22Rv1 (cell line): ENCODE results near the gene IL17RB.

ENCODE experiments used
- H3K27ac ChIP-seq: fragments of 450-650 bp; 2 replicates; pipeline ENCODE4 v1.5.1; 2017
- ZFX ChIP-seq: fragments of 450-650 bp; IDR thresholded peaks from 2 replicates; pipeline ENCODE4 v1.6.1; 2017; ENCODE audit warnings: antibody characterized with exemption, borderline replicate concordance
- TF ChIP-seq, protein P1 (sequence below): fragments of 450-650 bp; IDR thresholded peaks from 2 replicates; pipeline ENCODE4 v1.5.1; 2017; ENCODE audit warnings: mild to moderate bottlenecking

Gene IL17RB

DNA sequence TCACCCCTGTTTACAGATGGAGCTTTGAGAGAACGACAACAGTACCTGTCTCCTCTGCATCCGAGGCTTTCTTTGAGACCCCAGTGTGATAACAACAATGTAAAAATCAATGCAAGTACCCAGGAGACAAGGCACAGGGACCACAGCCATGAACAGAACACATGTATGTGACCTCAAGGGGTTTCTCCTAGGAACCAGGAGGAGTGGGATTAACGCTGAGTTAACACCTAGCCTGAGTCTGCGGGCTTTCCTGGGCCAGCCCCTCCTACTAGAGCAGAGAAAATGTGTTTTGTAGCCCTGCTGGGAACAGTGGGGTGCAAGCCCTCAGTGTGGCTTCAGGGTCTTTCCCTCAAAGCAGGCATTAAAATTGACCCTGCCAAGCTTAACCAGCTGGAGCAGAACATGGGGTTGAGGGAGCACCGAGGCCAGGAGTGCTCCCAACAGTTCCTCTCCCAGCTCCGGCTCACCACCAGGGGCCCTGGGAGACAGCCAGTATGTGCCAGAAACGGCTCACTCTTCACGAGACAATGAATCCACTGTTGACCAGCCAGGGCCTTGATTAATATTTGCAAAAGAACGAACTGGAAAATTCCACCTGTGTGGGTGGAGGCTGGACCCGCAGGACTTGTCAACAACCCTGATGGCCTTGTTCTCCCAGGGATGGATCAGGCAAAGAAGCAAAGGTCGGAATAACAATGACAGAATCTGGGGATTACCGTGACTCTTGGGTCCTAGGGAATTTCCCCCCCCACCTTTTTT lies 3.8 kb upstream of the IL17RB start:
- no peak for TF ChIP-seq ZFX
- TF ChIP-seq, protein P1, sequence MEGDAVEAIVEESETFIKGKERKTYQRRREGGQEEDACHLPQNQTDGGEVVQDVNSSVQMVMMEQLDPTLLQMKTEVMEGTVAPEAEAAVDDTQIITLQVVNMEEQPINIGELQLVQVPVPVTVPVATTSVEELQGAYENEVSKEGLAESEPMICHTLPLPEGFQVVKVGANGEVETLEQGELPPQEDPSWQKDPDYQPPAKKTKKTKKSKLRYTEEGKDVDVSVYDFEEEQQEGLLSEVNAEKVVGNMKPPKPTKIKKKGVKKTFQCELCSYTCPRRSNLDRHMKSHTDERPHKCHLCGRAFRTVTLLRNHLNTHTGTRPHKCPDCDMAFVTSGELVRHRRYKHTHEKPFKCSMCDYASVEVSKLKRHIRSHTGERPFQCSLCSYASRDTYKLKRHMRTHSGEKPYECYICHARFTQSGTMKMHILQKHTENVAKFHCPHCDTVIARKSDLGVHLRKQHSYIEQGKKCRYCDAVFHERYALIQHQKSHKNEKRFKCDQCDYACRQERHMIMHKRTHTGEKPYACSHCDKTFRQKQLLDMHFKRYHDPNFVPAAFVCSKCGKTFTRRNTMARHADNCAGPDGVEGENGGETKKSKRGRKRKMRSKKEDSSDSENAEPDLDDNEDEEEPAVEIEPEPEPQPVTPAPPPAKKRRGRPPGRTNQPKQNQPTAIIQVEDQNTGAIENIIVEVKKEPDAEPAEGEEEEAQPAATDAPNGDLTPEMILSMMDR = peak; percentile 59

DNA sequence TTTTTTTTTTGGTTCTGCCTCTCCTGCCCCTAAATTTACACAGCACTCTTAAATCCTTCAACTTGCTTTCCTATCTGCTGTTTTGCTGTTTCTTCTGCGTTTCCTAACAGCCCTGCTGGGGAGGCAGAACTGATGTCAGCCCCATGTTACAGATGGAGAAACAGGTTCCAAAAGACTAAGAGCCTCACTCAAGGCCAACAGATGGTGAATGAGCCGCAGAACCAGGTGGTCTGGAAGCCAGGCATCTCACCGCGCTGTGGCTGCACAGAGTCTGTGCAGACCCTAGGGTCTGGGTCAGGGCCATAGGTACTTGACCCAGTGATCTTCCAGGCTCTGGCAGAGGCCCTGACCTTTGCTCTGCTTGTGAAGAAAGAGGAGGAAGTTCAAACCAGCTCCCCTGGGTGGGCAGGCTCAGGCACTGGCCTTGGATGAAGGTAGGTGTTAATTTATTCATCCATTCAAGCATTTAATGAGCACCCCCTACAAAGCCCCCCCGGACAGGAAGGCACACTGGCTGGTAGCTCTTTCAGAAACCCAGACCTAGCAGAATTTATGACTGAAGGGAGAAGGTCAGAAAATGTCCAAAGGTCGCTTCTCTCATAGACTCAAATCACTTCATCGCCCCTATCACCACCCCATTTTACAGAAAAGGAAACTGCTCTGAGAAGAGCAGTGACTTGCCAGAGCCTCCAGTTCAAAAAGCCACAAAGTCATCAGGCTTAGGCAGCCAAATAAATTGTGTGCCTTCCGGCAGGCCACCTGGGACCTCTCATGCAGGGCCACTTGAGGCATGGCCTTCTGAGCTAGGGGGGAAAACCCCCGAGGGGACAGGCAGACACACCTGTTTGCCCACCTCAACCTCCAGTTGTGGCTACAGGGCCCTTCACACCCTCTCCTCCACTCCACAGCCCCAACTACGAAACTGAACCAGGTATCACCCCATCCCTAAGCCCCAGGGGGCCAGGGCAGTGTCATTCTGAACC lies 2.9 kb upstream of the IL17RB start:
- peak overlapping the region; percentile 89 for H3K27ac ChIP-seq
- no peak for TF ChIP-seq ZFX
- TF ChIP-seq, protein P1 = no peak

More for the DNA sequence above, 3.8 kb upstream of the IL17RB start:
- peak overlapping the region; percentile 89 for H3K27ac ChIP-seq

DNA sequence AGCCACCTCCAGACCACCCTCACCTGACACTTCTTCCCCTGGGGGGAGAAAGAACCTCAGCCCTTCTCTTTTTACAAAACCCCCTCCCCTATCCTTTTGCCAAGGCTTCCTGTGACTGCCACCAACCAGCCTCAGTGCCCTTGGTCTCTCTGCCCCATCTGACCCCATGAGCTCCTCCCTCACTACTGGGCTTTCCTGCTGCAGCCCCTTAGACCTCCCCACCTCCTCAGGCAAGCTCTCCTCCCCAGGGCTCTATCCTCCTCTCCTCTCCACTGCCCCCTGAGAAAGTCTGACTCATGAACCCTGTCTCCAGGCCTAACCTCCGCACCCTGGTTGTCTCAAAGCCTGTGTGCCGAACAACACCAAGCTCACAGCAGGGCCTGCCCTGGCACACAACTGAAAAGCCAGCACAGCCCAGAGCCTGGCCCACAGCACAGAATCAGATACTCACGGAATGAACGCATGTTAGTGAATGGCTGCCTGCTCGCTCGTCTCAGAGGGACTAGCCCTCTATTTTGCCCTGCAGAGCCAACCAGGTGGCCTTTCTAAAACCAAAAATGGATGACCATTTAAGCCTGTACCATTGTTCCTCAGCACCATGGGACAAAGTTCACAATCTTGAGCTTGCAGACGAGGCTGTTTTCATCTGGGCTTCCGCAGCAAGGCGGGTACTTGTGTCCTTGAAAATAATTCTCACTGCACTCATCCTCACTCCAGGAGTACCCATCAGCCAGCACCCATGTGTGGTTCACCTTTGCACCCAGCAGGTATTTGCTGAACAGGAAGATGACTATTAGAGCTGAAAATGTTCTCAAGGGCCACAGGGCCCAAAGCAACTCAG lies 1.9 kb upstream of the IL17RB start:
- peak overlapping the region; percentile 89 for H3K27ac ChIP-seq
- no peak for TF ChIP-seq ZFX
- TF ChIP-seq, protein P1 = no peak

DNA sequence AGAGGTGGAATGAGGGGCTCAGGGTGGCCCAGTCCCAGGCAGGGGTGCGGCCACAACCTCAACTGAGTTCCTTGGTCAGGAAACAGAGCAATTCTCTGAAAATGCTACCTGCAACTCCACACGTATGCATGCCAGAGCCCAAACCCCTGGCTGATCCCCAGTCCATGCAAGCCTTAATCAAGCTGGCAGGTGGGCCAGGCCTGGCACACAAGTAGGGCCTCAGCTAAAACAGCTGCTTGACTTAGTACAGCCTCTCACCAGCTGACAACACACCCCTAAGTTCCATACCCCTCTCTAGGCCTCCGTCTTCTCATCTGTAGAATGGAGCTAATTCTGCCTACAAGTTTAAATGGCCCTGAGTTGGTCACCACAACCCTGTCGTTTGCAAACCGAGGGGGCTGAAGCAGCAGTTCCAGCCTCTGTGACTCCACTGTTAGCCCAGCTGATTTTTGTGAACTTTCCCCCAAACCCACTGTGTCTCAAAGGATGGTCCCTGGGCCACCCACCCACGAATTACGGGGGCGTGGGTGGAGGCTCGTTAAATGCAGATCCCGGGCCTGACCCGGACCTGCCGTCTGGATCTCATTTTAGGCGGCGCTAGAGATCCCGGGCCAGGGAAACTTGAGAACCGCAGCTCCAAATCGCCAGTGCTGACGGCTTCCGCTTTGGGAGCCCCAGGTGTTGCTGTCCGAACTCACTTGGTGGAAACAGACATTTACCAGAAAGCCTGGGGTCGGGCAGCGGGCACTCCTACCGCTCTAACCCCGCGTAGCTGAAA lies 1.1 kb upstream of the IL17RB start:
- H3K27ac ChIP-seq = peak overlapping the region; percentile 89
- TF ChIP-seq ZFX = no peak
- TF ChIP-seq, protein P1 = peak; percentile 68

DNA sequence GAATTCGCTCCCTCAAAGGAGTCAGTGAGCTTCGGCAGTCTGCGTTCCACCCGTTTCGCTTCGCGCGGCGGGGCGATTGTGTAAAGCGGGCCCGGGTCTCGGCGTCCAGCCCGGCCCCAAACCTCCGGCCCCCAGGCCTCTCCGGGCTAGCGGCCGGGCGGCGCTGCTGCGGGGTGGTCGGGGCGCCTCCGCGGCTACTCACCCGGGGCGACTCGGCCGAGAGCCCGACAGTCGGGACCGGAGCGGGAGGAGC lies 561 bp upstream of the IL17RB start:
- peak overlapping the region; percentile 89 for H3K27ac ChIP-seq
- TF ChIP-seq, protein P1 = peak; percentile 29
- TF ChIP-seq ZFX = no peak

DNA sequence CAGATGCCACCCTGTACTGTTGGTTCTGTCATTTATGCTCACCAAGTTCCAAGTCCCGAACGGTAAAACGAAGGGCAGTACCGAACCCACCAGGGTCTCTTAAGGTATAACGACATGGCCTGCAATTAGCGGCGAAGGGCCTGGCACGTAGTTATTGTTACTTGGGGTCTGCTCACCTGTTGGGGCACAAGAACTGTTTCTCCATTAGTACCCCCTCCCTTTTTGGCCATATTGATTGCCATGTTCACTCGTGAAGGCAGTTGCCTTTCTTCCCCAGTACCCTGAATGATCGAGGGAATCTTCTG lies 435 bp downstream of the IL17RB start:
- TF ChIP-seq, protein P1 = no peak
- no peak for TF ChIP-seq ZFX
- peak overlapping the region; percentile 89 for H3K27ac ChIP-seq
